Stimulated activated effector memory CD8-positive, alpha-beta T cell treated with anti-CD3 and anti-CD28 coated beads, Interleukin-12 subunit alpha, Interleukin-12 subunit beta, amount 100 ng/mL, for 72 hours (primary cell): Measurements from ENCODE around the gene RASL12.

Experiments
- ATAC-seq: fragments of 150-1000 bp; cut with Tn5 transposase; 2 replicates; pipeline ENCODE4 v1.10.0; 2021
- DNase-seq, 2 donors: peaks; one replicate each; pipeline ENCODE4 v3.0.0; 2021 to 2022; ENCODE audit warnings: low spot score in 2 of 2
- H3K27ac Mint-ChIP-seq: one replicate; pipeline ENCODE4 v1.8.0; 2022; ENCODE audit warnings: mild to moderate bottlenecking, mixed read lengths
- H3K36me3 Mint-ChIP-seq: one replicate; pipeline ENCODE4 v1.8.0; 2022; ENCODE audit warnings: mild to moderate bottlenecking, mixed read lengths
- H3K4me1 Mint-ChIP-seq: one replicate; pipeline ENCODE4 v1.8.0; 2022; ENCODE audit warnings: mixed read lengths
- H3K4me3 Mint-ChIP-seq: one replicate; pipeline ENCODE4 v1.8.0; 2022; ENCODE audit warnings: mild to moderate bottlenecking, mixed read lengths
- H3K9me3 Mint-ChIP-seq: one replicate; pipeline ENCODE4 v1.8.0; 2022; ENCODE audit warnings: mixed read lengths

RASL12 gene

DNA sequence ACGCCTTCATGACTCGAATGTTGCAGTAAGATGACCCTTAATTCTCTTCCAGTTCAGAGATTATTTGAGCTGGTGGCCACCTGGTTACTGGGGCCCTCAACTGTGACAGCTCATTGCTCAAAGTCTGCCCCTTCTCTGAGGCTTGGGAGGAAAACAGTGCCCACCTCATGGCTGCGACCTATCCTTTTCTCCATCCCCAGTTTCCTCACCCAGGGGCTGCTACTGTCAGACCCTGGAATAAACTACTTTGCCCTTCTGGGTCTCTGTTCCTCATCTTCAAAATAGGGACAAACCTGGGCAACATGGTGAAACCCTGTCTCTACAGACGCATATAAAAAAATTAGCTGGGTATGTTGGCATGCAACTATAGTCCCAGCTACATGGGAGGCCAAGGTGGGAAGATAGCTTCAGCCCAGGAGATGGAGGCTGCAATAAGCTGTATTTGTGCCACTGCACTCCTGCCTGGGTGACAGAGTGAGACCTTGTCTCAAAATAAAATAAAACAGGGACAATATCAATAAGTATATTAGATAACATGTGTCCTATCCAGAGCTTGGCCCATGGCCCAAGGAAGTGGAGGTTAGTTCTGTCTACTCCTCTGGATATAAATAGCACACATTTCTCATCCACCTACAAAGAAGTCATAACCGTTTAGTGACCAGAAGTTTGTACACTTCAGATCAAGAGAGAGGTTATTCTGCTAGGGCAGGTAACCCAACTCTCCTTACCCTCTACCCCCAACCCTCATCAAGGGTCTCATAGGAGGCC is 2.2 kb upstream of the RASL12 start:
- Mint-ChIP-seq H3K4me1 (peaks cover 12% of the 10 kb centered on the region), H3K36me3 (no peaks in the 10 kb centered on the region), H3K9me3 (no peaks in the 10 kb centered on the region), H3K27ac (no peak overlapping the region), H3K4me3 (no peak overlapping the region)
- no peak for ATAC-seq
- DNase-seq, result no peak

DNA sequence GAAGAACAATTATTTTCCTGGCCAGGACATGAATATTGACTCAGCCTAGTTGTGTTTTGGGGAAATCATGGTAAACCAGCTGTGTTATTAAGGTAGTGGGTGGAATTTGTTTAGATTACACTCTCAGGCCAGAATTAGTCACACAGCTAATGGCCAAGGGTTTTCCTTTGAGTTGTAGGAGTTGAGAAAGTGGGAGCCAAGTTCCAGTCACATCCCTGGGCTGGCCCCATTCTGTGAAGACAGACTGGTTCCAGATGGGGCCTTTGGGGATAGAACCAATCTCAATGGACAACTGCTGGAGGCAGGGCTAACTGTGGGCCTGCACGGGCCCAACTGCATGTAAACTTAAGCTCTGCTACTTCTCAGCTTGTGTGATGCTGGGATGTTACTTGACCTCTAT is 1.4 kb upstream of the RASL12 start:
- H3K9me3 Mint-ChIP-seq, result no peaks in the 10 kb centered on the region
- ATAC-seq, result no peak
- no peak overlapping the region for H3K4me3 Mint-ChIP-seq
- no peak overlapping the region for H3K27ac Mint-ChIP-seq
- no peak for DNase-seq
- H3K4me1 Mint-ChIP-seq, result peaks cover 12% of the 10 kb centered on the region
- H3K36me3 Mint-ChIP-seq, result no peaks in the 10 kb centered on the region

DNA sequence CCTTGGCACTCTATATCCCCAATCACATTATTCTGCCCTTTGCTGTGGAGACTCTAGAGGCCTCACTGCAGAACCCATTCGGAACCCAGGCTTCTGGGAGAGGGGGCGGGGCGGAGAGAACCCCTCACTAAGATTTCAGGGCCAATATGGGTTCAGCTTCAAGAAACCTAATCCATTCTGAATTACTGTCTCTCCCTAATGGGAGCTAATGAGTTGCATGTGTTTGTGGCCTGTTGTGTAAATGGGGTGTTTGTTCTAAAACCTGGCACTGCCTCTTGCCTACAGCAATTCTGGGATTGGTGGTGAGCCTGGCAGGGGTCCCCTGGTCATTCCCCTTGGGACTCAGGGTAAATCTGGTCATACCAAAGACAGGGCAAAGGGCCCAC is 605 bp upstream of the RASL12 start:
- peaks cover 12% of the 10 kb centered on the region for H3K4me1 Mint-ChIP-seq
- H3K36me3 Mint-ChIP-seq, result no peaks in the 10 kb centered on the region
- ATAC-seq (no peak), DNase-seq (no peak)
- peak overlapping the region; percentile 43 for H3K4me3 Mint-ChIP-seq
- no peaks in the 10 kb centered on the region for H3K9me3 Mint-ChIP-seq
- no peak overlapping the region for H3K27ac Mint-ChIP-seq

DNA sequence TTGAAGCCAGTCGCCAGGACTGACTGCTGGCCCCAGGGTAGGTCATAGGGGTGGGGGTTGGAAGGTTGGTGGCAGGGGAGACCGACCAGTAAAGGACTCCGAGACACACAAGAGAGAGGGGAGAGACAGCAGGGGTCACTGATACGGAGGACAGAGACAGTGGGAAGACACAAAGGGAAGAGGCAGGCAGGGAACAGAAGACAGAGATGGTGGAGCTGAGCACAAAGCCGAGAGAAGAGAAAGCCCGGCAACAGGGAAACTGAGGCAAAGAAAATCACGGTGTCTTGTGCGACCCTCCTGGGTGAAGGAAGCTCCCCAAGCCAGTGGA is 510 bp downstream of the RASL12 start:
- Mint-ChIP-seq H3K9me3 (no peaks in the 10 kb centered on the region), H3K4me3 (peak overlapping the region; percentile 42), H3K27ac (no peak overlapping the region), H3K36me3 (no peaks in the 10 kb centered on the region), H3K4me1 (peaks cover 12% of the 10 kb centered on the region)
- no peak for ATAC-seq
- DNase-seq, result no peak

DNA sequence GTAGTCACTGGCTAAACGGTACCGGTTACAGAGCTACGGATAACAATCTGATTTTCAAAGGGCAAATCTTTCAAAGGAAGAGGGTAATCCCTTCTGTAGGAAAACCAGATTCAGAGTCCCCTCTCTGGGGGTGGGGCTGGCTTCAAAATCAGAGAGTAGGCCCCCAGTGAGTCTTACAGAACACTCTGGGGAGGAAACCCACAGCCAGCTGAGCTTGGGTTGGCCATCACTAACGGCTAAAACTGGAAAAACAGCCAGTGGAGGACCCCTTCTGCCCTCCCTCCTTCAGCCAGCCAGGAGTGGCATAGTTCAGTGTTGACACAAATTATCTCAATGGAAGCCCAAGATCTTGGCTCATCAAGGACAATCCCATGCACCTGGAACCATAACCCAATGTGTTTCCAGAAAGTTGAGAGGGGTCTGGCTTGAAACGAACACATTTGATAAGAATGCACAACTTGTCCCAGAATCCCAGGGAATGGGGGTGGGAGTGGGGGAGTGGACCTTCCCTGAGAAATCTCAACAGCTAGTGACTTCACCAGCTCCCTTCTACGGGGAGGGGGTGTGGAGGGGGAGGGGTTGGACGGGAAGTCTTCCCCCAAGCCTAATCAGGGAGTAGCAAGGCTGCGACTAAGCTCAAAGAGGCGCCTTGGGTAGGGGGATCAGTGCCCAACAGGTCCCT is 1.0 kb downstream of the RASL12 start:
- peaks cover 12% of the 10 kb centered on the region for H3K4me1 Mint-ChIP-seq
- H3K9me3 Mint-ChIP-seq, result no peaks in the 10 kb centered on the region
- ATAC-seq, result no peak
- DNase-seq, result no peak
- no peak overlapping the region for H3K27ac Mint-ChIP-seq
- H3K4me3 Mint-ChIP-seq, result peak overlapping the region; percentile 42
- no peaks in the 10 kb centered on the region for H3K36me3 Mint-ChIP-seq

DNA sequence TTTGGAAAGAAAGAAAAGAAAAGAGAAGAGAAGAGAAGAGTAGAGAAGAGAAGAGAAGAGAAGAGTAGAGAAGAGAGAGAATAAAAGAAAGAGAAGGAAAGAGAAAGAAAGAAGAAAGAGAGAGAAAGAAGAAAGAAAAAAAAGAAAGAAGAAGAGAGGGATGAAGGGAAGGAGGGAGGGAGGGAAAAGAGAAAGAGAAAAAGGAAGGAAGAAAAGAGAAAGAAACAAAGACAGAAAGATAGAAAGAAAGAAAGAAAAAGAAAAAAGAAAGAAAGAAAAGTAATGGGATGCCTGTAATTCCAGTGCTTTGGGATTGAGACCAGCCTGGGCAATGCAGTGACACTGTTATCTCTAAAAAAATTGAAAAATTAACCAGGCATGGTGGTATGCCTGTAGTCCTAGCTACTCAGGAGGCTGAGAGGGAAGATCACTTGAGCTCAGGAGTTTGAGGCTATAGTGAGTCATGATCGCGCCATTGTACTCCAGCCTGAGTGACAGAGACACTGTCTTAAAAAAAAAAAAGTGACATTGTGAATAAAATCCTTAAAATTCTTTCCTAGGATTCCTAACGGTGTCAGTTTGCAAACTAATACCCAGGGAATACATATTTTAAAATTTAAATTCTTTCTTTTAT is 1.7 kb downstream of the RASL12 start:
- no peak overlapping the region for H3K27ac Mint-ChIP-seq
- no peak overlapping the region for H3K4me3 Mint-ChIP-seq
- DNase-seq (no peak), ATAC-seq (no peak)
- no peaks in the 10 kb centered on the region for H3K36me3 Mint-ChIP-seq
- peaks cover 12% of the 10 kb centered on the region for H3K4me1 Mint-ChIP-seq
- no peaks in the 10 kb centered on the region for H3K9me3 Mint-ChIP-seq

DNA sequence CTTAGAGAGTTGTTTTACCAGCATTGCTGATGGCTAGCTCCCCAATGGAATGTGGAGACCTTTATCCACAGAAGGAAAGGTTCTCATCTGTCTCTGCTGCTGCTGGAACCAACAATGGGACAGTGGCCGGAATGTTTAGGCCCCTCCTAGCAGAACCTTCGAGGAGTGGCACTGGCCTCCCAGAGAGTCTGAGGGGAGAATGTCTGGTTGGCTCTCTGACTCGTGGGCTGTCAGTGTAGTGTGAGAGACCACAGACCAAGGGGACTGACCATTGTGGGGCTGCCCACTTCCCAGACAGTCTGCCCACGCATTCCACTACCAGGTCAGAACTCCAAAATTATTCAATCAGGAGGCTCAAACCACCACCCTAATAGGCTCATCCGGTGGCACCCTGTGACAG is 5.1 kb downstream of the RASL12 start:
- DNase-seq (no peak), ATAC-seq (no peak)
- Mint-ChIP-seq H3K27ac (no peak overlapping the region), H3K4me3 (no peak overlapping the region), H3K4me1 (peaks cover 7% of the 10 kb centered on the region), H3K9me3 (no peaks in the 10 kb centered on the region), H3K36me3 (no peaks in the 10 kb centered on the region)

DNA sequence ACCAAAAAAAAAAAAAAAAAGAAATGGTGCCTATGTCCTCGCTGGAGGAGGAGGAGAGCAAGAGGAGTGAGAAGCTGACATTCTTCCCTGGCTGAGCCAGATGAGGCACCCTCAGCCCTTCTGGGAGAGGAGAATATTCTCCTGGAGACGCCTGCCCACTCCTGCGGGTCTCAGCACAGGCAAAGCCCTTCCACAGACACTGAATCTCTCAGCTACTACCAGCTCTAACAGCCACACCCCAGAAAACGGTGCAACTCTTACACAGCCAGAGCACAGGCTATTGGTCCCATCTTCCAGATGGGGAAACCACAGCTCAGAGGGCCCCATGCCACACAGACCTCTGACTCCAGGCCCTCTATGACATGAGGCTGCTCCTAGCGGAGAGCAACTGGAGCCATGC is 5.7 kb downstream of the RASL12 start:
- Mint-ChIP-seq H3K4me1 (peaks cover 2% of the 10 kb centered on the region), H3K9me3 (no peaks in the 10 kb centered on the region), H3K4me3 (no peak overlapping the region), H3K27ac (no peak overlapping the region), H3K36me3 (no peaks in the 10 kb centered on the region)
- no peak for DNase-seq
- ATAC-seq, result no peak

DNA sequence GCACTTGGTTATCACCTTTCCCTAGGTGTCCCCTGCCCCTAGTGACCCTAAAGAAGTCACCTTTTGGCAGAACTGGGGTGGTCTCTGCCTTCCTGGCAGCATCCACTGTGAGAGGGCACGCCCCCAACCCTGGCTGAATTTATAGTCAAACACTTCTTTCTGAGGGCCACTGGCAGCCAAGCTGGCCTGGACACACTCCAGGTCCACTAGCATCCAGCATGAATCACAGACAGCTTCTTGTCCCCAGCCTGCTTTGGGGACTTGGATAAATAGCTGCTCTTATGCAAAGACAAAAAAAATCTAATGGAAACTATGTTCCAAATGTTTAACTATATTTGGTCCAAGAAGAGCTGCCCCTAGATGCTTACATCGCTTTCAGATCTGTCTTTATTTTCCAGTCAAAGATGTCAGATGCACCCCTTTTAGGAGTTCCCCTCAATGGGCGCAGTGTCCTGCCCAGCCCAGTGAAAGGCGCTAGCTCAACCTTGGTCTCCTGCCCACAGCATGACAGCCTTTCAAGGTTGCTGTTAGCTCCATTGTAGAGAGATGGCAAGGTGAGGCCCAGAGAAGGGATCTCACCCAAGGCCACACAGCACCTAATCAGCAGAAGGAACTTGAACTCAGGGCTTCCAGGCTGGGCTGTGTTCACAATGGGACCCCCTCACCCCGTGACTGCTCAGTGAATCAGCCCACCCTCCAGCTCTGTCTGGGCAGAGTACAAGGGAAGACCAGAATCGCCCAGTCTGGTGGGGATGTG is 7.0 kb downstream of the RASL12 start:
- no peaks in the 10 kb centered on the region for H3K9me3 Mint-ChIP-seq
- H3K4me1 Mint-ChIP-seq, result no peaks in the 10 kb centered on the region
- no peaks in the 10 kb centered on the region for H3K36me3 Mint-ChIP-seq
- H3K27ac Mint-ChIP-seq, result no peak overlapping the region
- no peak overlapping the region for H3K4me3 Mint-ChIP-seq
- DNase-seq (no peak), ATAC-seq (no peak)

DNA sequence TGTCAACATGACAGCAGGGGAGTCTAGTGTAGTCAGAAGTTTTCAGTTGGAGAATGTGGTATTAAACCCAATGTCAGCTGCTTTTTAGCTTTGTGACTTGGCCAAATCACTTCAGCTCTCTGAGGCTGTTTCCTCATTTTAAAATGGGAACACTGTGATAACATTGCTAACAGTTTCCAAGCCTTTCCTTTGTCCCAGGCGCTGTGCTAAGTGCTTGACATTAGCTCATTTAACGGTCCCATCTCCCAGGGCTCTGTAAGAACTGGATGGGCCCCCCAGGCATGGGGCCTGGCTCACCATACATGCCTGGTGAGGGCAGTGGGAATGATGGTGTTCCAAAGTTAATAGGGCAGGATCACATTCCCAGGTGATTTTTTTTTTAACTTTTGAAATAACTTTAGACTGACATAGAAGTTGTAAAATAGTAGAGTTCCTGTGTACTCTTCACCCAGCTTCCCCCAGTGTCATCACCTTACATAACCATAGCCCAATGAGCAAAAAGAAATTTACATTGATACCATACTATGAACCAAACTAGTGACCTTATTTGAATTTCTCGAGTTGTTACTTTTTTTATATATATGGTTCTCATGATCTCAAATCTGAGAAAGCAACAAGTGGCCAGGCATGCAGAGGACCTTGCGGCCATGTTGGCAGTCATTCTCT is 7.7 kb downstream of the RASL12 start:
- peaks cover 4% of the 10 kb centered on the region for H3K4me1 Mint-ChIP-seq
- ATAC-seq, result no peak
- no peaks in the 10 kb centered on the region for H3K36me3 Mint-ChIP-seq
- H3K4me3 Mint-ChIP-seq, result no peak overlapping the region
- H3K27ac Mint-ChIP-seq, result no peak overlapping the region
- H3K9me3 Mint-ChIP-seq, result no peaks in the 10 kb centered on the region
- no peak for DNase-seq

DNA sequence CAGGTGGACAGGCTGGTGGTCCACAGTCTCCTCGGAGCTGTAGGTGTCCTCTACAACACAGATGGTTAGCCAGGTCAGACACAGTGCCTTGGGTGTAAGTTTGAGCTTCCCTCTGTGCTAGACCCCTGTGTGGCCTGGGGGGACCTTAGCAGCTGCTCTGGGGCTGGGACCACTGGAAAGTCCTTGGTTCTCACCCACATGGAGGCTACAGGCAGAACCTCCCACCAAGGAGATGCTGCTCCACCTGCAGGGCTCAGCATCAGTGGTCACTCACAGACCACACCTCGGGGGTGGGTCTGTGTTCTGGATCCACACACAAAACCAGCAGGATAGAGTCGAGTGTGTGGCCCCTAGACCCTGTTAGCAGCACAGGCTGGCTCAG is 8.4 kb downstream of the RASL12 start:
- DNase-seq (no peak), ATAC-seq (no peak)
- H3K27ac Mint-ChIP-seq, result no peak overlapping the region
- no peaks in the 10 kb centered on the region for H3K9me3 Mint-ChIP-seq
- no peak overlapping the region for H3K4me3 Mint-ChIP-seq
- H3K4me1 Mint-ChIP-seq, result peaks cover 4% of the 10 kb centered on the region
- H3K36me3 Mint-ChIP-seq, result no peaks in the 10 kb centered on the region

DNA sequence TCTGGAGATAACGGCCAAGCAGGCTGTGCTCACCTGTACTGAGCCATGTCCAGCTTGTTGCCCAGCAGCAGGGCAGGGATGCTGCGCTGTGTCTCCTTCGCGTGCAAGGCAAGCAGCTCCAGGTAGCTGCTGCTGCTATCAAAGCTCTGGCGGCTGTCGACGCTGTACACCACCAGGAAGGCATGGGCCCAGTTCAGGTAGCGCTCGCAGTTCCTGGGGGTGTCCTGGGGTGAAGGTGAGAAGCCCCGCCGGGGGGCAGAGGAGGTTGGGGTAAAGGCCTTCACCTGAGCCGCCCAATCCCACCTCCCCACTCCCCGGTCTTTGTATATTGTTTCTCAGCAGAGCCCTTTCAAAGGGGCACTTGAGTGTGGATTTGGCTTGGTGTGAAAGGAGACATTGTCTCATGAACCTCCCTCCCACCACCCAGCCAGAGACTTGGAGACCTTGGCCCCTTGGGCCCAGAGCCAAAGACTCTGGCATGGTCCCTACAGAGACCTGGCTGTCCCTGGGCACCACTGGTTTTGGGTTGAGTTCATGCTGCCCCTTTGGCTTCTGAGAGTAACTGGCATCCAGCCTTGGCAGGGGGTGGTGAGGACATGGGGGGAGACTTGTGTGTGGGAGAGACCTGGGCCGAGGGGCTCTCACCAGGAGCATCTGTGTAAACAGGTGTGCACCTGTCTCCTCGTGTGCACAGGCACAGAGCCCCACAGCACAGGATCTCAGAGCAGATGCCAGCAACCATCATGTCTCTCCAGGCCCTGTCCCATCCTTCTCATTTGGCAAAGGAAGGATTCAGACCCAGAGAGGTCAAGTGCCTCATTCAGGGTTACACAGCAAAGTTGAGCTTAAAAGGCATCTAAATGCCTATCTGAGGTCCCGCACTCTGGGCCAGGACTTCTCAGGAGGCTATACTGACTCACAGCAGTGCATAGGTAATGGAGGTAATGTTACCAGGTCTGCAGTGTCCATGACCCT is 9.1 kb downstream of the RASL12 start:
- Mint-ChIP-seq H3K4me3 (no peak overlapping the region), H3K9me3 (no peaks in the 10 kb centered on the region), H3K27ac (no peak overlapping the region), H3K4me1 (peaks cover 4% of the 10 kb centered on the region), H3K36me3 (no peaks in the 10 kb centered on the region)
- ATAC-seq, result no peak
- DNase-seq, result no peak

DNA sequence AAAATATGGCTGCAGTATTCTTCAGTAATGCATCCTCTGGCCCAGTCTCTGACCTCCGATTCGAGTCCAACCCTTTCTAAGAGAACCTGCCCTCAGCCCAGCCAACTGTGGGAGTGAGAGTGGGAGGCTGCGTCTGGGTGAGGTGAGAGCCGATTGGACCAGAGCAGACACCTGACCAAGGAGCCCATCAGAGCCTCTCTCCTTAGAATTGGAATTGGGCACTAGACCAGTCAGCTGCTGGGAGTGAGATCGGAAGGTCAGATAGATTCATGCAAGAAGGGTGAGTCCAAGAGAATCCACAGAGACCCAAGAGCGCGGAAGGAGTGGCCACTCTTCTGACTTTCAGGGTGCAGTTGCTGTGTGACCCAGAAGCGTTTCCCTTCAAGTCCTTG is 10.2 kb downstream of the RASL12 start:
- ATAC-seq (no peak), DNase-seq (no peak)
- Mint-ChIP-seq H3K4me1 (peaks cover 4% of the 10 kb centered on the region), H3K27ac (no peak overlapping the region), H3K36me3 (no peaks in the 10 kb centered on the region), H3K9me3 (no peaks in the 10 kb centered on the region), H3K4me3 (no peak overlapping the region)

DNA sequence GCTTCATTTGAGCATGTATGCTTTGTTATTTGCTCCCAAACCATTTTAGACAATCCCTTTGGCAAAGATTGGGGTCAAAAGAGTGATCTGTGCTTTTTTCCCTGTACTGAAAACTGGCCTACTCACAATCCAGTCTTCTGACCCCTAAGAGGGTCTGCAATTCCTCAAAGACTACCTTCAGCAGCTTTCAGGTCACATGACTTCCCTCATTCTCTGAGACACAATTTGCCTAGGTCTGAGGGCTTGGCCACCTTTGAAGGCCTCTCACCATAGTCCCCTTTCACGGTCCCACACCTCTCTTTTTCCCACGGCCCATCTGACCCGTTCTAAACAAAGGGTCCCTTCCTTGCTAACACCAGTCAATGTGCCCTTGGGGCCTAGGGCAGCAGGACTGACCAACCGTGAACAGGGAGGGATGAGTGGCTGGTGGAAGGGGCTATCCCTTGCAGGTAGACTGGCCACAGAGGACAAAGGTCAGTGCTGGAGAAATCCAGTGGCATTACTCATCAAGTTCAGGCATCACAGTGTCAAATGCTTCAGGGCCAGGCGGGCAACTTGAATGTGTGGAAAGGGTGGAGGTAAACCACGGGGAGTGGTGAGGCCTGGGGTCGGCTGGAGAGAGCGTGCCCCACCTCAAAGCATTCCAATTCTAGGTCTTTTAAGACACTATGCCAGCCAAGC is 10.8 kb downstream of the RASL12 start:
- ATAC-seq (no peak), DNase-seq (no peak)
- no peaks in the 10 kb centered on the region for H3K36me3 Mint-ChIP-seq
- H3K4me1 Mint-ChIP-seq, result peaks cover 4% of the 10 kb centered on the region
- no peak overlapping the region for H3K27ac Mint-ChIP-seq
- H3K4me3 Mint-ChIP-seq, result no peak overlapping the region
- H3K9me3 Mint-ChIP-seq, result no peaks in the 10 kb centered on the region
